DND-41 (cell line): ENCODE measurements around the gene TXNDC11.

Experiments used
- ATAC-seq: fragments of 200-7000 bp; cut with Tn5 transposase; 3 replicates; pipeline ENCODE4 v1.9.1; 2021; ENCODE audit warnings: low read depth; ENCODE audit not compliant: insufficient read depth
- DNase-seq: peaks from one replicate; pipeline ENCODE4 v3.0.0-alpha.2; 2020
- H2AFZ ChIP-seq: 2 replicates; pipeline ENCODE4 v1.6.0; 2012; ENCODE audit warnings: low read depth, low read length
- H3K27ac ChIP-seq: 2 replicates; pipeline ENCODE4 v1.5.1; 2012; ENCODE audit warnings: low read length, inconsistent platforms
- H3K27me3 ChIP-seq: fragments of 200-600 bp; sonication (generic); 2 replicates; pipeline ENCODE4 v1.6.0; 2012; ENCODE audit warnings: low read length, mild to moderate bottlenecking, inconsistent platforms; ENCODE audit not compliant: insufficient read depth, poor library complexity
- H3K36me3 ChIP-seq: 2 replicates; pipeline ENCODE4 v1.5.1; 2012; ENCODE audit warnings: low read length, inconsistent platforms; ENCODE audit not compliant: insufficient read depth
- H3K4me1 ChIP-seq: 2 replicates; pipeline ENCODE4 v1.5.1; 2012; ENCODE audit warnings: mild to moderate bottlenecking, low read length; ENCODE audit not compliant: insufficient read depth
- H3K4me2 ChIP-seq: 2 replicates; pipeline ENCODE4 v1.6.0; 2012; ENCODE audit warnings: mild to moderate bottlenecking, moderate library complexity, low read length, inconsistent platforms; ENCODE audit not compliant: insufficient read depth
- H3K4me3 ChIP-seq, 2 experiments: fragments of 200-600 bp in 1 of 2; shearing (Covaris generic) in 1 of 2; 2 replicates each; pipeline ENCODE4 v1.5.1; 2012 to 2016; ENCODE audit warnings: inconsistent platforms in 2 of 2, low read length in 2 of 2, mild to moderate bottlenecking in 2 of 2, low read depth in 1 of 2, moderate library complexity in 1 of 2
- H3K79me2 ChIP-seq: 2 replicates; pipeline ENCODE4 v1.6.0; 2012; ENCODE audit warnings: low read length, inconsistent platforms; ENCODE audit not compliant: insufficient read depth
- H3K9ac ChIP-seq: 2 replicates; pipeline ENCODE4 v1.6.0; 2012; ENCODE audit warnings: low read depth, mild to moderate bottlenecking, inconsistent platforms, low read length, moderate library complexity
- H3K9me3 ChIP-seq: 2 replicates; pipeline ENCODE4 v1.5.1; 2012; ENCODE audit warnings: low read length, moderate library complexity, mild to moderate bottlenecking, inconsistent platforms; ENCODE audit not compliant: insufficient read depth, severe bottlenecking
- H4K20me1 ChIP-seq: 2 replicates; pipeline ENCODE4 v1.6.0; 2012; ENCODE audit warnings: low read length; ENCODE audit not compliant: insufficient read depth
- EZH2 ChIP-seq: IDR thresholded peaks from 3 replicates; pipeline ENCODE4 v1.6.1; 2012; ENCODE audit warnings: borderline replicate concordance, low read depth, mild to moderate bottlenecking, moderate library complexity, low read length, inconsistent platforms; ENCODE audit not compliant: severe bottlenecking
- TF ChIP-seq, protein P1 (sequence below): IDR thresholded peaks from 2 replicates; pipeline ENCODE4 v1.5.1; 2012; ENCODE audit warnings: borderline replicate concordance, low read length, moderate library complexity, mild to moderate bottlenecking; ENCODE audit not compliant: poor library complexity, severe bottlenecking; ENCODE audit errors: extremely low read depth

TXNDC11 gene

DNA sequence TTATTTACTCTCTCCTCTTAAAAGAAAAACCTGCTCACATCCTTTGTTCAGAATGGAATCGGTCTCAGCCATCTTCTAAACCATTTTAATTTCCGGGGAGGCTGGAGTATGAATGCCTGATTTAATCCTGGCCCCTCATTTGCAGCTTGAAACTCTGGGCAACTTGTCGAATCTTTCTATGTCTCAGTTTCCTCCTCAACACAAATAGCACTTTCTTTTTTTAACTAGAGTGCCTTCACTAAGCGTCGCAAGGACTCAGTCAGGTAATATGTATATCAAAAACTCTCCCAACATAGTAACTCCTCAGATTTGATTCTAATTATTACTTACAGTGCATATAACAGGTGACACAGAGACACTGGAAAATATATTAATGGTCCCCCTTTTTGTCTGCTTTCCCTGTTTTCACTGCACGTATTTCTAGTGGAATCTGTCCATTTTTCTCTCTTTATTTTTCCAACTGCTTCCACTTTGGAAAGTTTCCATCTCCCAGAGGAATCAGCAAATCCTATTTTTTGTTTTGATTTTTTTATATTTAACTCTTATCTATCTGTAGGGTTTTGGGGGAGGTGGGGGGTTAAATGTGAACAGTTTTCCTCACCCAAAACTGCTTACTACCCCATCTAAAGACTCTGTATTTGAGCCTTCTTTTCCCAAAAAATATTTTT, 55.8 kb downstream of the TXNDC11 start:
- Histone ChIP-seq H3K4me3 (no peak overlapping the region), H3K36me3 (peaks cover 91% of the 10 kb centered on the region), H4K20me1 (peaks cover 2% of the 10 kb centered on the region; the same call in 1 of the 2 replicates), H3K27me3 (no peaks in the 10 kb centered on the region), H3K79me2 (no peaks in the 10 kb centered on the region), H3K9me3 (no peaks in the 10 kb centered on the region), H3K4me1 (no peaks in the 10 kb centered on the region), H3K9ac (no peak overlapping the region), H2AFZ (no peak overlapping the region), H3K27ac (no peak overlapping the region), H3K4me2 (no peak overlapping the region)
- ATAC-seq (no peak), DNase-seq (no peak)
- TF ChIP-seq, protein P1, sequence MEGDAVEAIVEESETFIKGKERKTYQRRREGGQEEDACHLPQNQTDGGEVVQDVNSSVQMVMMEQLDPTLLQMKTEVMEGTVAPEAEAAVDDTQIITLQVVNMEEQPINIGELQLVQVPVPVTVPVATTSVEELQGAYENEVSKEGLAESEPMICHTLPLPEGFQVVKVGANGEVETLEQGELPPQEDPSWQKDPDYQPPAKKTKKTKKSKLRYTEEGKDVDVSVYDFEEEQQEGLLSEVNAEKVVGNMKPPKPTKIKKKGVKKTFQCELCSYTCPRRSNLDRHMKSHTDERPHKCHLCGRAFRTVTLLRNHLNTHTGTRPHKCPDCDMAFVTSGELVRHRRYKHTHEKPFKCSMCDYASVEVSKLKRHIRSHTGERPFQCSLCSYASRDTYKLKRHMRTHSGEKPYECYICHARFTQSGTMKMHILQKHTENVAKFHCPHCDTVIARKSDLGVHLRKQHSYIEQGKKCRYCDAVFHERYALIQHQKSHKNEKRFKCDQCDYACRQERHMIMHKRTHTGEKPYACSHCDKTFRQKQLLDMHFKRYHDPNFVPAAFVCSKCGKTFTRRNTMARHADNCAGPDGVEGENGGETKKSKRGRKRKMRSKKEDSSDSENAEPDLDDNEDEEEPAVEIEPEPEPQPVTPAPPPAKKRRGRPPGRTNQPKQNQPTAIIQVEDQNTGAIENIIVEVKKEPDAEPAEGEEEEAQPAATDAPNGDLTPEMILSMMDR = no peak
- TF ChIP-seq EZH2 = no peak

GRCh38 chr16:11685844-11686618, 56.6 kb downstream of the TXNDC11 start:
- H2AFZ ChIP-seq = no peak overlapping the region
- H3K9ac ChIP-seq = no peak overlapping the region
- H3K4me1 ChIP-seq = no peaks in the 10 kb centered on the region
- no peak overlapping the region for H3K27ac ChIP-seq
- TF ChIP-seq, protein P1 = no peak
- TF ChIP-seq EZH2 = no peak
- ATAC-seq (no peak), DNase-seq (no peak)
- no peak overlapping the region for H3K4me2 ChIP-seq
- no peaks in the 10 kb centered on the region for H3K79me2 ChIP-seq
- no peak overlapping the region for H3K4me3 ChIP-seq
- no peaks in the 10 kb centered on the region; the same call in 1 of the 2 replicates for H4K20me1 ChIP-seq
- H3K9me3 ChIP-seq = no peaks in the 10 kb centered on the region
- H3K27me3 ChIP-seq = no peaks in the 10 kb centered on the region
- peaks cover 90% of the 10 kb centered on the region for H3K36me3 ChIP-seq

GRCh38 chr16:11684231-11685025, 58.2 kb downstream of the TXNDC11 start:
- H3K9me3 ChIP-seq = no peaks in the 10 kb centered on the region
- no peak overlapping the region for H3K4me3 ChIP-seq
- peaks cover 89% of the 10 kb centered on the region for H3K36me3 ChIP-seq
- DNase-seq (no peak), ATAC-seq (no peak)
- no peak overlapping the region for H2AFZ ChIP-seq
- no peak overlapping the region for H3K9ac ChIP-seq
- TF ChIP-seq, protein P1 = no peak
- no peak for TF ChIP-seq EZH2
- no peak overlapping the region for H3K27ac ChIP-seq
- no peaks in the 10 kb centered on the region for H3K27me3 ChIP-seq
- no peaks in the 10 kb centered on the region; the same call in 1 of the 2 replicates for H4K20me1 ChIP-seq
- H3K4me2 ChIP-seq = no peak overlapping the region
- no peaks in the 10 kb centered on the region for H3K4me1 ChIP-seq
- no peaks in the 10 kb centered on the region for H3K79me2 ChIP-seq
